B cell (primary cell): ENCODE results near the gene TBX15. TPM values are rescaled to one million over a fixed set of nuclear protein-coding genes. Genes with fewer than 3 reads are reported as not detected.

Source experiments
- ATAC-seq: fragments of 200-7000 bp; cut with Tn5 transposase; one replicate; pipeline ENCODE4 v1.10.0; 2021; ENCODE audit warnings: low read depth, mild to moderate bottlenecking, moderate number of reproducible peaks, moderate library complexity
- CTCF ChIA-PET: fragments of 350-600 bp; sonication (Branson Sonifier 250); formaldehyde crosslinking; loops from one replicate; lab custom pipeline; 2021; ENCODE audit warnings: antibody characterized with exemption, inconsistent platforms; lab: Charles Lee
- POLR2A ChIA-PET: fragments of 350-600 bp; sonication (Branson Sonifier 250); formaldehyde crosslinking; loops from one replicate; lab custom pipeline; 2021; ENCODE audit warnings: antibody characterized with exemption; lab: Charles Lee
- DNase-seq: peaks from one replicate; pipeline ENCODE4 v3.0.0; 2013
- H2AFZ ChIP-seq: 2 replicates; pipeline ENCODE4 v1.6.1; 2012; ENCODE audit warnings: mild to moderate bottlenecking, low read depth, low read length; ENCODE audit not compliant: insufficient read depth, poor library complexity, severe bottlenecking
- H3K27ac ChIP-seq, 2 donors: 1 replicate in 1 of 2; 2 replicates in 1 of 2; pipeline ENCODE4 v1.5.1; 2012 to 2013; ENCODE audit warnings: low read length in 2 of 2, mild to moderate bottlenecking in 2 of 2, moderate library complexity in 1 of 2
- H3K27me3 ChIP-seq, 4 experiments: fragments of 200-600 bp in 1 of 4; sonication (generic) in 1 of 4; replicated peaks in 1 of 4; 1 replicate in 2 of 4; 2 replicates in 2 of 4; pipeline versions ENCODE4 v1.6.1 to v1.7.0; 2013 to 2016; ENCODE audit warnings: low read length in 3 of 4, mild to moderate bottlenecking in 2 of 4, mixed read lengths in 1 of 4, moderate library complexity in 1 of 4; ENCODE audit not compliant: insufficient read depth in 4 of 4, control insufficient read depth in 3 of 4; ENCODE audit errors: control extremely low read depth in 1 of 4
- H3K36me3 ChIP-seq, 2 experiments: replicated peaks in 1 of 2; 1 replicate in 1 of 2; 2 replicates in 1 of 2; pipeline versions ENCODE4 v1.6.1 to v1.7.1; 2013; ENCODE audit warnings: low read length in 1 of 2; ENCODE audit not compliant: insufficient read depth in 2 of 2, control insufficient read depth in 1 of 2; ENCODE audit errors: control extremely low read depth in 1 of 2, extremely low read depth in 1 of 2
- H3K4me1 ChIP-seq, 2 donors: fragments of 200-600 bp in 1 of 2; sonication (generic) in 1 of 2; 1 replicate in 1 of 2; 2 replicates in 1 of 2; pipeline versions ENCODE4 v1.5.1 to v1.6.1; 2013 to 2017; ENCODE audit warnings: low read length in 2 of 2; ENCODE audit not compliant: control insufficient read depth in 2 of 2, insufficient read depth in 2 of 2
- H3K4me2 ChIP-seq: replicated peaks from 2 replicates; pipeline ENCODE3; 2012; ENCODE audit warnings: mild to moderate bottlenecking, low read depth, low read length; ENCODE audit not compliant: poor library complexity, severe bottlenecking
- H3K4me3 ChIP-seq, 5 experiments: fragments of 200-600 bp in 1 of 5; sonication (generic) in 1 of 5; 1 replicate in 3 of 5; 2 replicates in 2 of 5; pipeline versions ENCODE4 v1.5.1 to v1.7.0; 2011 to 2016; ENCODE audit warnings: low read length in 4 of 5, mild to moderate bottlenecking in 4 of 5, low read depth in 2 of 5, control low read depth in 1 of 5, moderate library complexity in 1 of 5; ENCODE audit not compliant: insufficient read depth in 1 of 5; ENCODE audit errors: control extremely low read depth in 1 of 5, extremely low read depth in 1 of 5
- H3K79me2 ChIP-seq: fragments of 200-600 bp; sonication (generic); one replicate; pipeline ENCODE4 v1.6.0; 2016; ENCODE audit warnings: low read length; ENCODE audit not compliant: control insufficient read depth, insufficient read depth
- H3K9ac ChIP-seq: fragments of 200-600 bp; sonication (generic); 2 replicates; pipeline ENCODE4 v1.6.1; 2017; ENCODE audit warnings: mild to moderate bottlenecking, low read length, moderate library complexity
- H3K9me3 ChIP-seq, 3 donors: one replicate each; pipeline versions ENCODE4 v1.6.1 to v1.7.1; 2013; ENCODE audit warnings: low read length in 2 of 3; ENCODE audit not compliant: control insufficient read depth in 2 of 3, insufficient read depth in 1 of 3; ENCODE audit errors: control extremely low read depth in 1 of 3
- H4K20me1 ChIP-seq: 2 replicates; pipeline ENCODE4 v1.6.0; 2012; ENCODE audit warnings: mild to moderate bottlenecking, low read length; ENCODE audit not compliant: insufficient read depth, control insufficient read depth, poor library complexity, severe bottlenecking
- H3K27ac Mint-ChIP-seq: one replicate; pipeline ENCODE4 v1.8.0; 2021; ENCODE audit warnings: mixed read lengths
- H3K27me3 Mint-ChIP-seq: one replicate; pipeline ENCODE4 v1.8.0; 2021; ENCODE audit warnings: mixed read lengths
- H3K4me1 Mint-ChIP-seq: one replicate; pipeline ENCODE4 v1.8.0; 2021; ENCODE audit warnings: mixed read lengths
- H3K4me3 Mint-ChIP-seq: one replicate; pipeline ENCODE4 v1.8.0; 2021; ENCODE audit warnings: mixed read lengths
- H3K9me3 Mint-ChIP-seq: one replicate; pipeline ENCODE4 v1.8.0; 2022; ENCODE audit warnings: mixed read lengths; ENCODE audit not compliant: insufficient read depth
- CTCF ChIP-seq: fragments of 200-600 bp; IDR thresholded peaks from one replicate; pipeline ENCODE4 v1.8.0; 2022; ENCODE audit warnings: antibody characterized with exemption, mild to moderate bottlenecking
- EZH2 ChIP-seq: IDR thresholded peaks from 2 replicates; pipeline ENCODE4 v1.6.1; 2012; ENCODE audit warnings: borderline replicate concordance, low read depth, mild to moderate bottlenecking, moderate library complexity, low read length; ENCODE audit not compliant: insufficient read depth, poor library complexity, severe bottlenecking
- WGBS: methylation state at CpG from one replicate; pipeline ENCODE4 v1.1.5; 2013; ENCODE audit warnings: missing lambda C conversion rate; ENCODE audit not compliant: insufficient coverage; 5-methylcytosine and 5-hydroxymethylcytosine counted together
- intact Hi-C: fragments of 100-400 bp; cut with micrococcal nuclease; formaldehyde crosslinking; loops from one replicate; pipeline ENCODE4 v1.10.0; 2022
- polyA plus RNA-seq: library from polyadenylated mRNA; depleted of rRNA; stranded (reverse); fragments of >200 nt; gene quantifications from 2 replicates; pipeline ENCODE4 v1.2.3, GENCODE V29; 2012
- total RNA-seq, 2 donors: library from RNA; stranded (reverse); fragments of 120-200 nt in 1 of 2; gene quantifications; 1 replicate in 1 of 2; 2 replicates in 1 of 2; pipeline versions ENCODE4 v1.2.3 to v1.2.4, GENCODE V29; 2013 to 2022

The TBX15 gene
- total and polyA plus RNA-seq, 2 donors (not counting 1 experiment from before 2014, with no cell fraction given): 0.03 to 0.15 TPM

- DNase-seq (no peak), ATAC-seq (no peak)
- H3K4me1 Mint-ChIP-seq: peaks cover 17% of the 10 kb centered on the region
- H3K27ac ChIP-seq: no peak overlapping the region
- H3K79me2 ChIP-seq: no peaks in the 10 kb centered on the region
- no peak overlapping the region for H3K4me2 ChIP-seq
- no peak overlapping the region for H2AFZ ChIP-seq
- H3K4me3 ChIP-seq: no peak overlapping the region
- TF ChIP-seq EZH2 (no peak), CTCF (no peak)
- H3K27me3 ChIP-seq: peaks cover 0 to 39% (median 30%) of the 10 kb centered on the region in 4 experiments
- intact Hi-C loops: no loop called here
- H3K9me3 ChIP-seq: peaks cover 0 to 25% (median 2%) of the 10 kb centered on the region in 3 donors
- whole genome bisulfite sequencing: 100% methylated on average over 1 of the region's 2 CpGs
- POLR2A ChIA-PET: no interaction called here
- H3K9me3 Mint-ChIP-seq: peaks cover 1% of the 10 kb centered on the region
- H4K20me1 ChIP-seq: no peaks in the 10 kb centered on the region
- H3K27ac Mint-ChIP-seq: no peak overlapping the region
- H3K4me1 ChIP-seq: peaks cover 18 to 19% of the 10 kb centered on the region in 2 donors
- no peak overlapping the region for H3K9ac ChIP-seq
- CTCF ChIA-PET: no interaction called here
- peaks cover 44% of the 10 kb centered on the region for H3K27me3 Mint-ChIP-seq
- H3K36me3 ChIP-seq: no peaks in the 10 kb centered on the region
- no peak overlapping the region for H3K4me3 Mint-ChIP-seq
These were observed 23.0 kb upstream of the TBX15 start for GRCh38 chr1:119011116-119011515.

- ATAC-seq (no peak), DNase-seq (no peak)
- POLR2A ChIA-PET: no interaction called here
- H3K4me2 ChIP-seq: no peak overlapping the region
- intact Hi-C loops: no loop called here
- no peaks in the 10 kb centered on the region for H3K79me2 ChIP-seq
- Mint-ChIP-seq H3K4me1 (peaks cover 17% of the 10 kb centered on the region), H3K4me3 (no peak overlapping the region), H3K27ac (no peak overlapping the region), H3K27me3 (peaks cover 51% of the 10 kb centered on the region), H3K9me3 (peaks cover 6% of the 10 kb centered on the region)
- no peak overlapping the region for H3K27ac ChIP-seq
- WGBS: no CpG with 5 or more reads among the region's 1 CpG
- no peak overlapping the region for H3K4me3 ChIP-seq
- H4K20me1 ChIP-seq: no peaks in the 10 kb centered on the region
- H3K9me3 ChIP-seq: peaks cover 0 to 31% (median 3%) of the 10 kb centered on the region in 3 donors
- no peaks in the 10 kb centered on the region for H3K36me3 ChIP-seq
- peaks cover 18 to 19% of the 10 kb centered on the region in 2 donors for H3K4me1 ChIP-seq
- no peak overlapping the region for H2AFZ ChIP-seq
- no peak overlapping the region for H3K9ac ChIP-seq
- H3K27me3 ChIP-seq: peaks cover 1 to 45% (median 39%) of the 10 kb centered on the region in 4 experiments
- CTCF ChIA-PET: no interaction called here
- TF ChIP-seq CTCF (no peak), EZH2 (no peak)
These were observed 22.1 kb upstream of the TBX15 start for GRCh38 chr1:119010201-119010600.
